GM19467 (cell line): ENCODE measurements around the gene NSD1.

Experiments used
- ATAC-seq: cut with Tn5 transposase; IDR thresholded peaks from one replicate; pipeline ENCODE4 v1.9.1; 2021; ENCODE audit warnings: mild to moderate bottlenecking, moderate library complexity; ENCODE audit not compliant: unreplicated experiment

NSD1 gene

DNA sequence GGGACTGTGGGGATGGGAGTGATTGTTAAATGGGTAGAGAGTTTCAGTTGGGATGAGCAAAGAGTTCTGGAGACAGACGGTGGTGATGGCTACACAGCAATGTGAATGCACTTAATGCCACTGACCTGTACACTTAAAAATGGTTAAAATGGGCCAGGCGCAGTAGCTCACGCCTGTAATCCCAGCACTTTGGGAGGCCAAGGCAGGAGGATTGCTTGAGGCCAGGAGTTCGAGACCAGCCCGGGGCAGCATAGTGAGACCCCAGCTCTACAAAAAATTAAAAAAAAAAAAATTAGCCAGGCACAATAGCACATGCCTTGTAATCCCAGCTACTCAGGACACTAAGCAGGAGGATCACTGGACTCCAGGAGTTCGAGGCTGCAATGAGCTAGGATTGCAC, 210.2 kb downstream of the NSD1 start:
- ATAC-seq: no peak

DNA sequence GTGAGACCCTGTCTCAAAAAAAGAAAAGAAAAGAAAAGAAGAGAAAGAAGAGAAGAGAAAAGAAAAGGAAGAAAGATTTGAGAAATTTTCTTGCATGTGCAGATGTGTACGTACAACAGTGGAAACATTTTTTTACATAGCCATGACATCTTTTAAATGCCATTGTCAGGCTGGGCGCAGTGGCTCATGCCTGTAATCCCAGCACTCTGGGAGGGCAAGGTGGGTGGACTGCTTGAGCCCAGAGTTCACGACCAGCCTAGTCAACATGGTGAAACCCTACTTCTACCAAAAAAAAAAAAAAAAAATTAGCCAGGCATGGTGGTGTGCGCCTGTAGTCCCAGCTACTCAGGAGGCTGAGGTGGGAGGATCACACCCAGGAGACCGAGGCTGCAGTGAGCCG, 211.3 kb downstream of the NSD1 start:
- no peak for ATAC-seq

GRCh38 chr5:177346820-177347219, 213.2 kb downstream of the NSD1 start:
- ATAC-seq: no peak

GRCh38 chr5:177347699-177348098, 214.1 kb downstream of the NSD1 start:
- ATAC-seq: no peak

GRCh38 chr5:177349362-177349647, 215.7 kb downstream of the NSD1 start:
- no peak for ATAC-seq

GRCh38 chr5:177349762-177350161, 216.2 kb downstream of the NSD1 start:
- no peak for ATAC-seq
